SK-N-MC (cell line): ENCODE data around the gene ZNF335.

Experiments
- EZH2 ChIP-seq: fragments of 200-600 bp; sonication (generic); IDR thresholded peaks from one replicate; pipeline ENCODE4 v1.6.1; 2017; ENCODE audit warnings: antibody characterized with exemption
- POLR2AphosphoS5 ChIP-seq: IDR thresholded peaks from 2 replicates; pipeline ENCODE4 v1.6.1; 2012; ENCODE audit warnings: mild to moderate bottlenecking, low read depth, low read length, borderline replicate concordance

DNA sequence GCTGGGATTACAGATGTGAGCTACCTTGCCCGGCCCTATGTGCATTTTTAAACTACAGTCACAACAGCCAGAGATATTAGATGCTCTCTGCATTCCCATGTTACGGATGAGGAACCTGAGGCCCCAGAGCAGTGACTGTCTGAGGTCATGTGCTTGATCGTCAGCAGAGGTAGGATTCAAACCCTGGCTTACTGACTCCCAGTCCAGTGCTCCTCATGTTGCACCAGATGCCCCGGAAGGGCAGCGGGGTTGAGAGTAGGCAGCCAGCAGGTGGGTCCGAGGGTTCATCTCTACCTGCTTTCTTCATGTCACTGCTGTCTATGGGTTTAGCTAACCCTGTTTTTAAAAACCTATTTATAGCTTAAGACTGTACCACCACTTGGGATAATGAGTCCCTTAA is 9.3 kb upstream of the ZNF335 start:
- TF ChIP-seq POLR2AphosphoS5, result no peak
- no peak for TF ChIP-seq EZH2
